Thoracic aorta (tissue), 2 donors: ENCODE data around the gene TBX6. TPM values are rescaled to one million over a fixed set of nuclear protein-coding genes. Genes with fewer than 3 reads are reported as not detected.
"Not testable (repeated sequence)": the region's sequence is repeated elsewhere in the genome, so short reads cannot be mapped to it uniquely, and the experiment has no call there.

Source experiments
- ATAC-seq: fragments of 150-250 bp; one replicate; pipeline ENCODE4 v1.8.0; 2017; ENCODE audit warnings: low read depth; ENCODE audit not compliant: insufficient number of reproducible peaks, low FRiP score
- DNase-seq: peaks from one replicate; pipeline ENCODE4 v3.0.0-alpha.2; 2020; ENCODE audit warnings: low spot score
- H3K27ac ChIP-seq, 2 donors: fragments of 200-600 bp; sonication (generic); 1 replicate in 1 of 2; 2 replicates in 1 of 2; pipeline ENCODE4 v1.5.1; 2016; ENCODE audit warnings: mild to moderate bottlenecking in 2 of 2, moderate library complexity in 2 of 2
- H3K27me3 ChIP-seq: fragments of 200-600 bp; sonication (generic); replicated peaks from 2 replicates; pipeline ENCODE4 v1.6.0; 2016; ENCODE audit warnings: mild to moderate bottlenecking; ENCODE audit not compliant: insufficient read depth
- H3K36me3 ChIP-seq: fragments of 200-600 bp; sonication (generic); one replicate; pipeline ENCODE4 v1.5.1; 2016
- H3K4me1 ChIP-seq, 2 donors: fragments of 200-600 bp; sonication (generic); 1 replicate in 1 of 2; 2 replicates in 1 of 2; pipeline versions ENCODE4 v1.5.1 to v1.6.0; 2016; ENCODE audit warnings: low read depth in 2 of 2, mild to moderate bottlenecking in 1 of 2; ENCODE audit not compliant: control insufficient read depth in 1 of 2
- H3K4me3 ChIP-seq: fragments of 200-600 bp; sonication (generic); 2 replicates; pipeline ENCODE4 v1.5.1; 2016; ENCODE audit warnings: mild to moderate bottlenecking
- H3K9me3 ChIP-seq: fragments of 200-600 bp; sonication (generic); 2 replicates; pipeline ENCODE4 v1.5.1; 2016
- total RNA-seq, 2 donors: library from RNA; depleted of rRNA; stranded (reverse); fragments of >200 nt; gene quantifications; one replicate each; pipeline versions ENCODE4 v1.1.0 to v1.2.3, GENCODE V29; 2016
- TF ChIP-seq, protein P1 (sequence below): fragments of 200-600 bp; sonication (generic); IDR thresholded peaks from one replicate; pipeline ENCODE4 v1.5.1; 2019; ENCODE audit warnings: antibody characterized with exemption

The TBX6 gene
- total RNA-seq, 2 donors from 2014 or later: 0.56 TPM; not detected in 1

DNA sequence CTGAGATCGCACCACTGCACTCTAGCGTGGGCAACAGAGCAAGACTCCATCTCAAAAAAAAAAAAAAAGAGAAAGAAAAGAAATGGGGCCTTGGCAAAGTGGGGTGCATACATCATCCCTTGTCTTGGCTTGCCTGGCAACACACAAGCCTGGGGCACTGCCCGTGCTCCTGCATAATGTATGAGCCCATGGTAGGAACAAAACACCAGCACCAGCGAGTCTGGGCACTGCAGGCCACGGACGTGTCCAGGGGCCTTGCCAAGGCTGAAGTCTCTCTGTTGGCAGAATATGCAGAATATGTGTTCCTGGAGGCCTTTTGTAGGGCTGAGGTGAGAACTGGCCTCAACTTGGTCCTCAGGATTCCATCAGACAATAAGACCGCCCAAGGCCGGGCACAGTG, 41.9 kb downstream of the TBX6 start:
- no peak overlapping the region for H3K27ac ChIP-seq
- no peaks in the 10 kb centered on the region for H3K27me3 ChIP-seq
- ATAC-seq: no peak
- no peaks in the 10 kb centered on the region for H3K9me3 ChIP-seq
- no peak for DNase-seq
- TF ChIP-seq, protein P1, sequence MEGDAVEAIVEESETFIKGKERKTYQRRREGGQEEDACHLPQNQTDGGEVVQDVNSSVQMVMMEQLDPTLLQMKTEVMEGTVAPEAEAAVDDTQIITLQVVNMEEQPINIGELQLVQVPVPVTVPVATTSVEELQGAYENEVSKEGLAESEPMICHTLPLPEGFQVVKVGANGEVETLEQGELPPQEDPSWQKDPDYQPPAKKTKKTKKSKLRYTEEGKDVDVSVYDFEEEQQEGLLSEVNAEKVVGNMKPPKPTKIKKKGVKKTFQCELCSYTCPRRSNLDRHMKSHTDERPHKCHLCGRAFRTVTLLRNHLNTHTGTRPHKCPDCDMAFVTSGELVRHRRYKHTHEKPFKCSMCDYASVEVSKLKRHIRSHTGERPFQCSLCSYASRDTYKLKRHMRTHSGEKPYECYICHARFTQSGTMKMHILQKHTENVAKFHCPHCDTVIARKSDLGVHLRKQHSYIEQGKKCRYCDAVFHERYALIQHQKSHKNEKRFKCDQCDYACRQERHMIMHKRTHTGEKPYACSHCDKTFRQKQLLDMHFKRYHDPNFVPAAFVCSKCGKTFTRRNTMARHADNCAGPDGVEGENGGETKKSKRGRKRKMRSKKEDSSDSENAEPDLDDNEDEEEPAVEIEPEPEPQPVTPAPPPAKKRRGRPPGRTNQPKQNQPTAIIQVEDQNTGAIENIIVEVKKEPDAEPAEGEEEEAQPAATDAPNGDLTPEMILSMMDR: no peak
- no peak overlapping the region for H3K4me3 ChIP-seq
- H3K4me1 ChIP-seq: peaks cover 7 to 9% of the 10 kb centered on the region in 2 donors
- H3K36me3 ChIP-seq: no peaks in the 10 kb centered on the region

DNA sequence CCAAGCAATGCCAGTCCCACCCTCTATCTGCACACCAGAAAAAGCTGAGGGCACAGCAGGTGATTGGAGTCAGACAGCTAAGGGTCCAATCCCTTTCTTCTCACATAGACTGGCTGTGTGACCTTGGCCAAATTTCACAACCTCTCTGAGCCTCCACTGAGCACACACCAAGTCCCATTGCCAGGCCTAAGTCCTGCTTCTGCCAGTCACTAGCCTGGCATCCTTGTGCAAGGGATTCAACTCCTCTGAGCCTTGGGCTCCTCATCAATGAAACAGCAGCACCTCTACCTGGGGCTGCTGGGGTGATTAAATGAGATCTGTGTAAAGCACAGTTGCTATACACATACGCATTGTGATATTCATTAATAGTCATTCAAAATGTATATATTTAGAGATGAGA, 45.1 kb downstream of the TBX6 start:
- ATAC-seq: no peak
- no peak for DNase-seq
- Histone ChIP-seq H3K27ac (no peak overlapping the region), H3K4me1 (no peaks in the 10 kb centered on the region), H3K27me3 (no peaks in the 10 kb centered on the region), H3K4me3 (no peak overlapping the region), H3K9me3 (no peaks in the 10 kb centered on the region), H3K36me3 (no peaks in the 10 kb centered on the region)
- TF ChIP-seq, protein P1: no peak

DNA sequence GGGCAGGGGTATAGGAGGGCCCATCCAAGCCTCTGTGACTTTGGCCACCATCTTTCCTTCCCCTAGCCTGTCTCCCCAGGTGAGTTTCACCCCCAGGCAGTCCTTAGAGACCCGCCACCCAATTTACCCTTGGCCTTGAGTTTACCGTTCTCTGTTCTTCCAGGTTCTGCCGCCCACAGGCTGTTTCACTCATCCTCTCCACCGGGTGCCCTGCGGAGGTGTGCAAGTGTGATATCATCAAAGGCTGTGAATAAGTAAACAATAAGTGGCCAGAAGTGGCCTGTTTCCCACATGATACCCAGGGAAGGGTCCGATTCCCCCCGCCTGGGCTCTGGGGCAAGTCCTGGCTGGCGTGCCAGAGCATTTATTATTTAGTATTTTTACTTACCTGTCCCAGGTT, 45.5 kb downstream of the TBX6 start:
- no peak for DNase-seq
- Histone ChIP-seq H3K36me3 (no peaks in the 10 kb centered on the region), H3K27me3 (no peaks in the 10 kb centered on the region), H3K27ac (no peak overlapping the region), H3K4me1 (no peaks in the 10 kb centered on the region), H3K4me3 (no peak overlapping the region), H3K9me3 (no peaks in the 10 kb centered on the region)
- ATAC-seq: no peak
- TF ChIP-seq, protein P1: no peak

DNA sequence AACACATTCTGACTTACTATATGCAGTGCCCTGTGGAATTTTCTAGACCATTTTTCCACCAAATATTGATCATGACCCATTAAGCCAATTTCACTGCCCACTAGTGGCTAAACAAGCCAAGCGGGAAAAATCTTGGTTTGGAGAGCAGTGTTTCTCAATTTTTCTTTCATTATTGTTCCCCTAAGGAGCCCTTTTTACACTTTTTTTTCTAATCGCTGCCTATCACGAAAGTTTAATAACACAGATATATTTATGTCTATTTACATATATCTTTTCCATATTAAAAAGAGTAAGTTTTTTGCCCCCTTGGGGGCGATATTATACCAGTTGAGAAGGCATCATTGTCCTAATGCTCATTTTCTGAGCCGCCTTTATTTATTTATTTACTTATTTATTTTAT, 49.9 kb downstream of the TBX6 start:
- no peak for ATAC-seq
- TF ChIP-seq, protein P1: peak; percentile 31
- no peak overlapping the region for H3K27ac ChIP-seq

DNA sequence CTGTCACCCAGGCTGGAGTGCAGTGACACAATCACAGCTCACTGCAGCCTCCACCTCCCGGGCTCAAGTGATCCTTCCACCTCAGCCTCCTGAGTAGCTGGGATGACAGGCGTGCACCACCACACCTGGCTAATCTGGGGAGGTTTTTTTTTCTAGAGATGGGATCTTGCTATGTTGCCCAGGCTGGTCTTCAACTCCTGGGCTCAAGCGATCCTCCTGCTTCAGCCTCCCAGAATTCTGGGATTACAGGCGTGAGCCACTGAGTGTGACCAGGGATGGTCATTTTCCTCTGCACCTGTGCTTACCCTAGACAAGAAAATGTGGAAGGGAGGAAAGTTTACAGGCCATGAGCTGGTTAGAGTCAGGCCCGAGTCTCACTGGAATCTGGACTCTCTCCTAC, 51.0 kb downstream of the TBX6 start:
- H3K27me3 ChIP-seq, ATAC-seq, H3K4me3 ChIP-seq: not testable (repeated sequence)

More for the DNA sequence above, 49.9 kb downstream of the TBX6 start:
- no peaks in the 10 kb centered on the region for H3K36me3 ChIP-seq
- no peaks in the 10 kb centered on the region for H3K4me1 ChIP-seq
- no peak overlapping the region for H3K4me3 ChIP-seq
- no peaks in the 10 kb centered on the region for H3K27me3 ChIP-seq
- no peak for DNase-seq
- no peaks in the 10 kb centered on the region for H3K9me3 ChIP-seq

DNA sequence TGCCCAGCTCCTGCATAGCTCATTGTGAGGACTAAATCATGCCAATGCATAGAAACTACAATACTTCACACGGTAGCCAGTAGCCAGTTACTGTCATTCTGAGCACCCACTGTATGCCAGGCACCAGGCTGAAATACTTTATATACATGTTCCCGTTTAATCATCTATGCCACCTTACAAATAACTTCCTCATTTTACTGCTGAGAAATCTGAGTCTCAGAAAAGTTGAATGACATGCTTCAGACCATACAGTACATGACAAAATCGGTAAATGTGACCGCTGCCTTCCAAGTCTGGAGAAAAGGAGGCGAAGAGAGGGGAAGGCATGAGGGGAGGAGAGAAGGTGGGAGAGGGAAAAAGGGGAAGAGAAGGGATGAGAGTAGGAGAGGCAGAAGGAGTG, 51.5 kb downstream of the TBX6 start:
- H3K9me3 ChIP-seq: no peaks in the 10 kb centered on the region
- ATAC-seq: no peak
- no peak overlapping the region for H3K27ac ChIP-seq
- no peaks in the 10 kb centered on the region for H3K36me3 ChIP-seq
- no peaks in the 10 kb centered on the region for H3K4me1 ChIP-seq
- no peak for DNase-seq
- TF ChIP-seq, protein P1: no peak
- H3K4me3 ChIP-seq: no peak overlapping the region
- H3K27me3 ChIP-seq: no peaks in the 10 kb centered on the region

More for the DNA sequence above, 51.0 kb downstream of the TBX6 start:
- H3K4me1 ChIP-seq, H3K9me3 ChIP-seq, DNase-seq, H3K36me3 ChIP-seq, H3K27ac ChIP-seq: not testable (repeated sequence)
